Uterus (tissue), 2 donors: Measurements from ENCODE around the gene ADGRL3.

Experiments
- POLR2A ChIP-seq, 2 donors: fragments of 450-650 bp; IDR thresholded peaks; one replicate each; pipeline ENCODE4 v1.6.1; 2016; ENCODE audit warnings: antibody characterized with exemption in 2 of 2, mild to moderate bottlenecking in 1 of 2, moderate library complexity in 1 of 2
- TF ChIP-seq, protein P1 (sequence below), 4 experiments: fragments of 200-600 bp in 2 of 4; fragments of 450-650 bp in 2 of 4; sonication (generic) in 2 of 4; IDR thresholded peaks; one replicate each; pipeline ENCODE4 v1.5.1; 2016 to 2019; ENCODE audit warnings: antibody characterized with exemption in 4 of 4, mild to moderate bottlenecking in 2 of 4, moderate library complexity in 1 of 4

GRCh38 chr4:61872983-61873382 is 672.9 kb downstream of the ADGRL3 start:
- TF ChIP-seq, protein P1, sequence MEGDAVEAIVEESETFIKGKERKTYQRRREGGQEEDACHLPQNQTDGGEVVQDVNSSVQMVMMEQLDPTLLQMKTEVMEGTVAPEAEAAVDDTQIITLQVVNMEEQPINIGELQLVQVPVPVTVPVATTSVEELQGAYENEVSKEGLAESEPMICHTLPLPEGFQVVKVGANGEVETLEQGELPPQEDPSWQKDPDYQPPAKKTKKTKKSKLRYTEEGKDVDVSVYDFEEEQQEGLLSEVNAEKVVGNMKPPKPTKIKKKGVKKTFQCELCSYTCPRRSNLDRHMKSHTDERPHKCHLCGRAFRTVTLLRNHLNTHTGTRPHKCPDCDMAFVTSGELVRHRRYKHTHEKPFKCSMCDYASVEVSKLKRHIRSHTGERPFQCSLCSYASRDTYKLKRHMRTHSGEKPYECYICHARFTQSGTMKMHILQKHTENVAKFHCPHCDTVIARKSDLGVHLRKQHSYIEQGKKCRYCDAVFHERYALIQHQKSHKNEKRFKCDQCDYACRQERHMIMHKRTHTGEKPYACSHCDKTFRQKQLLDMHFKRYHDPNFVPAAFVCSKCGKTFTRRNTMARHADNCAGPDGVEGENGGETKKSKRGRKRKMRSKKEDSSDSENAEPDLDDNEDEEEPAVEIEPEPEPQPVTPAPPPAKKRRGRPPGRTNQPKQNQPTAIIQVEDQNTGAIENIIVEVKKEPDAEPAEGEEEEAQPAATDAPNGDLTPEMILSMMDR (IDR thresholded peaks at IDR 0.05), result no peak
- no peak for TF ChIP-seq POLR2A (IDR thresholded peaks at IDR 0.05)
